SK-N-MC (cell line): Measurements from ENCODE around the gene CYB5R3.

Source experiments
- EZH2 ChIP-seq: fragments of 200-600 bp; sonication (generic); IDR thresholded peaks from one replicate; pipeline ENCODE4 v1.6.1; 2017; ENCODE audit warnings: antibody characterized with exemption
- FOXP2 ChIP-seq: optimal IDR thresholded peaks from 2 replicates; pipeline ENCODE3; 2011; ENCODE audit warnings: mild to moderate bottlenecking, moderate library complexity; ENCODE audit not compliant: insufficient read depth; ENCODE audit errors: extremely low read length, control extremely low read depth
- POLR2AphosphoS5 ChIP-seq: IDR thresholded peaks from 2 replicates; pipeline ENCODE4 v1.6.1; 2012; ENCODE audit warnings: mild to moderate bottlenecking, low read depth, low read length, borderline replicate concordance

DNA sequence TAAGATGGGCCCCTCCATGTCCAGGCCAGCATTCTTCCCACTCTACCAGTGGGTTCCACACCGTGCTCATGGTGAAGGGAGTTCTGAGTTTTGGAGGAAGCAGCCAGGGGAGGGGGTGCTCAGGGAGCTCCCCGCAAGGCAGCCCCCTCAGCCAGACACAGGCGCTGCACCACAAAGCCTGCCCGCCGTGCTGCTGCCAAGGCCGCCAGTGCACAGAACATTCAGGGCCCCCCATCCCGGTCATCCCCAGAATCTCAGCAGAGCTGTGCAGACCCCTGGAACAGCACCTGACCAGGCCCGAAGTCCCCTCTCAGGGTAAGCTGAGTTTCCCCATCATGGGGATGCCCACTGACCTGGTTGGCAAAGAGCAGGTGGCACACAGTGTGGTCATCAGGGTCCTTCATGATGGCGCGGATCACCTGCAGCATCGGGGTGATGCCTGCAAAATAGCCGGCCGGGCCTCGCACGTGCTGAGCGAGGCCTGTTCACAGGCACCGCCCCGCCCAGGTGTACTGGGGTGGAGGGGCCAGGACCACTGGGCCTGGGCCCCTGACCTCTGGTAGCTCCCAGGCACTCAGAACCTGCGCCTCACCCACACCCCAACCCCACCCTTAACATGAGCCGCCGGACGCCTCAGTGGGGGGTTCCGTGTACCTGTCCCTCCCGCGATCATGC is 22.1 kb downstream of the CYB5R3 start:
- TF ChIP-seq EZH2 (no peak), POLR2AphosphoS5 (no peak), FOXP2 (no peak)
